Right lobe of liver (tissue), 6 donors: ENCODE measurements around the gene NTMT2. TPM values are rescaled to one million over a fixed set of nuclear protein-coding genes. Genes with fewer than 3 reads are reported as not detected.

Experiments used
- ATAC-seq, 4 donors: fragments of 200-7000 bp; cut with Tn5 transposase; one replicate each; pipeline ENCODE4 v1.9.1; 2020; ENCODE audit warnings: mild to moderate bottlenecking in 4 of 4, moderate library complexity in 4 of 4
- DNase-seq, 3 donors: peaks; one replicate each; pipeline ENCODE4 v3.0.0-alpha.2; 2020
- H3K27ac ChIP-seq, 3 donors: fragments of 200-600 bp; one replicate each; pipeline ENCODE4 v1.8.0; 2022
- H3K27me3 ChIP-seq, 2 donors: fragments of 200-600 bp; one replicate each; pipeline ENCODE4 v1.8.0; 2022
- H3K36me3 ChIP-seq, 4 donors: fragments of 200-600 bp; sonication (generic) in 1 of 4; one replicate each; pipeline versions ENCODE4 v1.5.1 to v1.8.0; 2017 to 2022; ENCODE audit warnings: control low read depth in 1 of 4
- H3K4me1 ChIP-seq, 4 donors: fragments of 200-600 bp; sonication (generic) in 1 of 4; one replicate each; pipeline versions ENCODE4 v1.5.1 to v1.8.0; 2017 to 2022; ENCODE audit warnings: control low read depth in 1 of 4
- H3K4me3 ChIP-seq, 3 donors: fragments of 200-600 bp; one replicate each; pipeline ENCODE4 v1.8.0; 2022
- H3K9me3 ChIP-seq, 4 donors: fragments of 200-600 bp; sonication (generic) in 1 of 4; one replicate each; pipeline versions ENCODE4 v1.5.1 to v1.8.0; 2017 to 2022; ENCODE audit warnings: control low read depth in 1 of 4
- CTCF ChIP-seq, 4 donors: fragments of 200-600 bp in 3 of 4; fragments of 450-650 bp in 1 of 4; IDR thresholded peaks; one replicate each; pipeline versions ENCODE4 v1.5.1 to v1.8.0; 2016 to 2022; ENCODE audit warnings: antibody characterized with exemption in 4 of 4, mild to moderate bottlenecking in 2 of 4
- POLR2A ChIP-seq: fragments of 450-650 bp; IDR thresholded peaks from one replicate; pipeline ENCODE4 v1.6.1; 2017; ENCODE audit warnings: antibody characterized with exemption, mild to moderate bottlenecking
- WGBS: methylation state at CpG from one replicate; pipeline ENCODE4 v1.1.6; 2018; ENCODE audit warnings: low coverage, low lambda C conversion rate; ENCODE audit not compliant: insufficient coverage; ENCODE audit errors: missing lambda C conversion rate; 5-methylcytosine and 5-hydroxymethylcytosine counted together
- intact Hi-C, 2 donors: fragments of 100-400 bp; cut with DNase I; formaldehyde crosslinking; loops; one replicate each; pipeline versions ENCODE4 v1.11.2 to v1.14.1; 2022
- total RNA-seq, 6 experiments: library from RNA; depleted of rRNA in 2 of 6; stranded (reverse); fragments of >200 nt in 2 of 6; fragmentation: NEBNext Ultra II Directional in 3 of 6; extraction: Animal tissue kit (Norgen Biotek cat#: 25700) in 3 of 6; gene quantifications; one replicate each; pipeline versions ENCODE4 v1.1.0 to v1.2.4, GENCODE V29; 2016 to 2023
- donor health status: DM: no; HTN: yes; CAD: no.
- donor health status: DM: no; HTN: no; CAD: no.
- donor health status: DM: no; HTN: no; CAD: no.
- donor health status: DM: no; HTN: yes; CAD: no.
- donor health status: DM: no; HTN: yes; CAD: no.

NTMT2 gene
- total RNA-seq, 6 experiments from 2014 or later = not detected

- Histone ChIP-seq H3K4me3 (no peak overlapping the region), H3K27me3 (no peaks in the 10 kb centered on the region), H3K27ac (no peak overlapping the region), H3K36me3 (no peaks in the 10 kb centered on the region), H3K9me3 (no peaks in the 10 kb centered on the region), H3K4me1 (peaks cover 0 to 9% (median 0%) of the 10 kb centered on the region in 4 donors)
- intact Hi-C loops = no loop called here
- no peak for DNase-seq
- ATAC-seq = no peak
- 33% methylated on average over 1 of the region's 1 CpG for WGBS
- TF ChIP-seq POLR2A = no peak
- TF ChIP-seq CTCF (IDR thresholded peaks at IDR 0.05) = no peak
Measured at GRCh38 chr1:170194451-170194850, 48.7 kb downstream of the NTMT2 start.

- no peak for TF ChIP-seq CTCF (IDR thresholded peaks at IDR 0.05)
- no peak for TF ChIP-seq POLR2A
- WGBS = 60% methylated on average over 2 of the region's 2 CpGs
- intact Hi-C loops = no loop called here
- no peak overlapping the region for H3K27ac ChIP-seq
- DNase-seq (no peak), ATAC-seq (no peak)
- no peaks in the 10 kb centered on the region for H3K36me3 ChIP-seq
- H3K4me1 ChIP-seq = peaks cover 0 to 9% (median 0%) of the 10 kb centered on the region in 4 donors
- no peaks in the 10 kb centered on the region for H3K27me3 ChIP-seq
- H3K4me3 ChIP-seq = no peak overlapping the region
- H3K9me3 ChIP-seq = no peaks in the 10 kb centered on the region
Measured at GRCh38 chr1:170196490-170197236, 50.9 kb downstream of the NTMT2 start.

- Histone ChIP-seq H3K27me3 (no peaks in the 10 kb centered on the region), H3K9me3 (no peaks in the 10 kb centered on the region), H3K36me3 (no peaks in the 10 kb centered on the region), H3K4me3 (no peak overlapping the region), H3K27ac (no peak overlapping the region), H3K4me1 (peaks cover 0 to 9% (median 0%) of the 10 kb centered on the region in 4 donors)
- no peak for DNase-seq
- intact Hi-C loops = no loop called here
- ATAC-seq = peak in 2 of 4 donors; percentile 11 to 59
- 78% methylated on average over 1 of the region's 1 CpG for WGBS
- TF ChIP-seq POLR2A = no peak
- TF ChIP-seq CTCF (IDR thresholded peaks at IDR 0.05) = no peak
Measured at GRCh38 chr1:170198090-170198489, 52.3 kb downstream of the NTMT2 start.

- H3K36me3 ChIP-seq = no peaks in the 10 kb centered on the region
- DNase-seq = no peak
- TF ChIP-seq POLR2A = no peak
- no peak for TF ChIP-seq CTCF (IDR thresholded peaks at IDR 0.05)
- intact Hi-C loops = no loop called here
- no peak overlapping the region for H3K4me3 ChIP-seq
- no peak overlapping the region for H3K27ac ChIP-seq
- H3K9me3 ChIP-seq = no peaks in the 10 kb centered on the region
- H3K4me1 ChIP-seq = peaks cover 0 to 9% (median 0%) of the 10 kb centered on the region in 4 donors
- no peaks in the 10 kb centered on the region for H3K27me3 ChIP-seq
- peak in 2 of 4 donors; percentile 53 to 78 for ATAC-seq
Measured at GRCh38 chr1:170198584-170198983, 52.8 kb downstream of the NTMT2 start.
